K562 (cell line): ENCODE results near the gene NKAPL. TPM values are rescaled to one million over a fixed set of nuclear protein-coding genes. Genes with fewer than 3 reads are reported as not detected.

Source experiments
- ATAC-seq: fragments of 200-7000 bp; cut with Tn5 transposase; 3 replicates; pipeline ENCODE4 v1.9.1; 2020; ENCODE audit warnings: moderate library complexity
- BruUV-seq: library from RNA; stranded (reverse); fragments of 400-500 nt; replicated peaks from 2 replicates; lab custom pipeline; 2021; lab: Mats Ljungman, UMichigan
- CTCF ChIA-PET: fragments of 300-600 bp; formaldehyde crosslinking; extraction: SDS; loops from one replicate; lab custom pipeline; 2021; ENCODE audit warnings: low intra/inter-chr PET ratio; lab: Yijun Ruan, JAX
- POLR2A ChIA-PET: fragments of 300-600, 350-650 bp; sonication (Branson Sonifier 250); formaldehyde crosslinking; extraction: SDS; loops from one replicate; lab custom pipeline; 2021; ENCODE audit warnings: antibody characterized with exemption, inconsistent platforms; lab: Yijun Ruan, JAX
- DNase-seq, 4 experiments: peaks; one replicate each; pipeline versions ENCODE4 v3.0.0 to v3.0.0-alpha.2; 2011 to 2018; ENCODE audit warnings: low spot score in 3 of 4, mixed read lengths in 3 of 4; ENCODE audit errors: extremely low read depth in 1 of 4
- FAIRE-seq: peaks from 2 replicates; lab custom pipeline; 2011; peaks lifted over from hg19 to GRCh38; lab: Jason Lieb, UNC
- H2AFZ ChIP-seq: 2 replicates; pipeline ENCODE4 v1.6.0; 2011; ENCODE audit warnings: low read depth, low read length, control low read depth, inconsistent platforms
- H3K27ac ChIP-seq: fragments of 200-600 bp; 3 replicates; pipeline ENCODE4 v1.8.0; 2011; ENCODE audit warnings: low read depth, mild to moderate bottlenecking, control low read depth, inconsistent platforms, low read length, moderate library complexity, mixed read lengths; ENCODE audit errors: extremely low read depth
- H3K27me3 ChIP-seq, 2 experiments: fragments of 300-600 bp in 1 of 2; 2 replicates in 1 of 2; 3 replicates in 1 of 2; pipeline versions ENCODE4 v1.6.0 to v1.8.0; 2011; ENCODE audit warnings: inconsistent platforms in 2 of 2, low read length in 2 of 2, mild to moderate bottlenecking in 1 of 2, mixed read lengths in 1 of 2, moderate library complexity in 1 of 2; ENCODE audit not compliant: control insufficient read depth in 2 of 2, insufficient read depth in 2 of 2
- H3K36me3 ChIP-seq: fragments of 300-600 bp; 3 replicates; pipeline ENCODE4 v1.8.0; 2011; ENCODE audit warnings: mild to moderate bottlenecking, low read length, inconsistent platforms; ENCODE audit not compliant: control insufficient read depth, insufficient read depth
- H3K4me1 ChIP-seq, 2 experiments: fragments of 200-600 bp in 1 of 2; replicated peaks in 1 of 2; 2 replicates in 1 of 2; 3 replicates in 1 of 2; pipeline versions ENCODE4 v1.5.1 to v1.8.0; 2011; ENCODE audit warnings: inconsistent platforms in 2 of 2, low read length in 2 of 2, mild to moderate bottlenecking in 1 of 2, mixed read lengths in 1 of 2, moderate library complexity in 1 of 2; ENCODE audit not compliant: control insufficient read depth in 2 of 2, insufficient read depth in 2 of 2
- H3K4me2 ChIP-seq: 2 replicates; pipeline ENCODE4 v1.6.1; 2011; ENCODE audit warnings: low read length, control low read depth, inconsistent platforms, mixed read lengths; ENCODE audit not compliant: insufficient read depth
- H3K4me3 ChIP-seq: fragments of 200-600 bp; sonication (generic), shearing (Covaris generic); 2 replicates; pipeline ENCODE4 v1.5.1; 2016; ENCODE audit warnings: control low read depth, inconsistent platforms
- H3K79me2 ChIP-seq: fragments of 200-600 bp; 3 replicates; pipeline ENCODE4 v1.8.0; 2011; ENCODE audit warnings: low read length, inconsistent platforms; ENCODE audit not compliant: control insufficient read depth, insufficient read depth
- H3K9ac ChIP-seq, 2 experiments: 2 replicates each; pipeline versions ENCODE4 v1.6.0 to v1.6.1; 2011; ENCODE audit warnings: low read depth in 2 of 2, low read length in 2 of 2, control low read depth in 1 of 2, inconsistent platforms in 1 of 2, mild to moderate bottlenecking in 1 of 2, mixed read lengths in 1 of 2; ENCODE audit not compliant: insufficient read depth in 1 of 2
- H3K9me1 ChIP-seq: one replicate; pipeline ENCODE4 v1.6.0; 2011; ENCODE audit warnings: inconsistent platforms, mild to moderate bottlenecking, low read length, moderate library complexity; ENCODE audit not compliant: control insufficient read depth, insufficient read depth
- H3K9me3 ChIP-seq: replicated peaks from 2 replicates; pipeline ENCODE4 v1.5.1; 2011; ENCODE audit warnings: low read depth, low read length, inconsistent platforms; ENCODE audit not compliant: control insufficient read depth, insufficient read depth
- H4K20me1 ChIP-seq: replicated peaks from 2 replicates; pipeline ENCODE4 v1.6.1; 2011; ENCODE audit warnings: low read length, inconsistent platforms, mixed read lengths; ENCODE audit not compliant: control insufficient read depth, insufficient read depth
- BRD9 ChIP-seq: fragments of 450-650 bp; IDR thresholded peaks from 2 replicates; pipeline ENCODE4 v1.6.1; 2018; ENCODE audit warnings: low read depth; ENCODE audit not compliant: partially characterized antibody
- GTF3C2 ChIP-seq: IDR thresholded peaks from 3 replicates; pipeline ENCODE4 v1.6.1; 2011; ENCODE audit warnings: borderline replicate concordance, mild to moderate bottlenecking, moderate library complexity; ENCODE audit not compliant: insufficient read length; ENCODE audit errors: extremely low read depth
- NFRKB ChIP-seq: fragments of 450-650 bp; IDR thresholded peaks from 2 replicates; pipeline ENCODE4 v1.6.1; 2016; ENCODE audit warnings: low read depth
- RBM17 ChIP-seq: fragments of 200-400 bp; formaldehyde crosslinking; IDR thresholded peaks from 2 replicates; pipeline ENCODE4 v1.6.1; 2017; ENCODE audit warnings: low read depth, mild to moderate bottlenecking, low read length, borderline replicate concordance
- SMARCC2 ChIP-seq: fragments of 450-650 bp; IDR thresholded peaks from 2 replicates; pipeline ENCODE4 v1.6.1; 2017; ENCODE audit warnings: antibody characterized with exemption, moderate library complexity, mild to moderate bottlenecking, low read depth
- SNRNP70 ChIP-seq: fragments of 200-400 bp; formaldehyde crosslinking; optimal IDR thresholded peaks from 2 replicates; pipeline ENCODE3; 2017; ENCODE audit warnings: low read depth, low read length
- WHSC1 ChIP-seq: IDR thresholded peaks from one replicate; pipeline ENCODE4 v1.6.1; 2012; ENCODE audit warnings: low read length, control low read depth, inconsistent platforms
- ZC3H8 ChIP-seq: fragments of 450-650 bp; IDR thresholded peaks from 2 replicates; pipeline ENCODE4 v1.6.1; 2017
- ZNF512 ChIP-seq: IDR thresholded peaks from 2 replicates; pipeline ENCODE4 v1.6.1; 2016; ENCODE audit warnings: missing genetic modification characterization, missing compliant biosample characterization
- WGBS: fragments of 100-300 bp; shearing (Covaris generic); methylation state at CpG from one replicate; pipeline ENCODE4 v1.1.6; 2016; ENCODE audit warnings: low coverage, mixed read lengths; ENCODE audit not compliant: insufficient coverage; ENCODE audit errors: missing lambda C conversion rate; 5-methylcytosine and 5-hydroxymethylcytosine counted together
- in situ Hi-C: fragments of 300-500 bp; cut with MboI; formaldehyde crosslinking; loops from 4 replicates; pipeline ENCODE4 v1.15.0; 2018; ENCODE audit warnings: inconsistent platforms, mixed read lengths
- intact Hi-C: fragments of 100-400 bp; cut with micrococcal nuclease; formaldehyde crosslinking; loops from 2 replicates; pipeline ENCODE4 v1.14.2; 2022
- polyA plus RNA-seq, 8 experiments: library from polyadenylated mRNA; depleted of rRNA in 4 of 8; stranded (reverse) in 5 of 8; unstranded in 3 of 8; fragments of >200 nt; fragmentation: Nextera tagmentation in 2 of 8; fragmentation: Illumina TruSeq in 1 of 8; extraction: Ambion mirVana in 2 of 8; extraction: Trizol in 1 of 8; gene quantifications; 2 replicates each; pipeline versions ENCODE4 v1.2.1 to v1.2.3, GENCODE V29; 2011 to 2014; ENCODE audit warnings: inconsistent platforms in 1 of 8, missing spikeins in 1 of 8
- total RNA-seq, 7 experiments: library from RNA; depleted of rRNA in 6 of 7; stranded (reverse); fragments of >200 nt in 6 of 7; fragmentation: Illumina TruSeq in 2 of 7; extraction: Trizol in 2 of 7; gene quantifications; 2 replicates each; pipeline versions ENCODE4 v1.2.1 to v1.2.3, GENCODE V29; 2011 to 2021; ENCODE audit warnings: low replicate concordance in 1 of 7
- TF ChIP-seq, protein P1 (sequence below): fragments of 450-650 bp; formaldehyde crosslinking; IDR thresholded peaks from 2 replicates; pipeline ENCODE4 v1.4.0; 2020; ENCODE audit warnings: mild to moderate bottlenecking, moderate library complexity
- TF ChIP-seq, protein P2 (sequence below): IDR thresholded peaks from 2 replicates; pipeline ENCODE4 v1.6.1; 2011; ENCODE audit not compliant: insufficient read length; ENCODE audit errors: extremely low read depth

The NKAPL gene
- total and polyA plus RNA-seq, 9 of the 15 experiments (the other 6 are each of a cell fraction or from before 2014, with no cell fraction given): not detected

DNA sequence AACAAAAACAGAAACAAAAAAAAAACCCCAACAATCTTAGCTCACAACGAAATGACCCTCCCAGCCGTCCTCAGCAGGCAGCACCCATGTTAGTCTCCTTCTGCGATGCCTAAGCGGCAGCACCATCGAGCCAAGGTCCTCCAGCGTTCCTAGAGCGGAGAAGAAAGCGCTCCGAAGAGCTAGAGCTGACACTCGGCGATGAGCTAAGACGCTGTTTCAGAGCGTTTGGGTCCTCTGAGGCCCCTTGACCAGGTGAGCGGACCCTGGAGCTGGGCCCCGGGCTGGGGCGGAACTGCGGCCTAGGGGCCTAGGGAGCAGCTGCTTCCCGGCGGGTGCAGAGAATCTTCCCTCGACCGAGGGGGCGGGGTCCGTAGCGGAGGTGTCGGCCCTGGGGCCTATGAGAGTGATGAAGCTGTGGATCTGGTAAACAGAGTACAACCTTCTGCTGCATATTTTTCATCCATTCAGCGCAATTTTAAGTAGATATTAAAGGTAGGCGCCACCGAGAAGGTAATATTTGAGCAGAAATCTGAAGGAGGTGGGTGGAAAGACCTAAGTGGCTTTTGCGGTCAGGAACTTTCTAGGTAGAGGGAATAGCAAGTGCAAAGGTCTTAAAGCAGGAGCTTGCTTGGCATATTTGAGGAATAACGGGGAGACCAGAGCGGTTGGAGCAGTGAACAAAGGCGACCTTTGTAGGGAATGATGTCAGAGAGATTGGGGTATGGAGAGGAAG is 8.0 kb downstream of the NKAPL start, which contains the start of gene ZSCAN26:
Gene ZSCAN26 (plus strand): TSS at position 182 of the 733 bp plus-strand sequence. CDS start 4,777 bp downstream, outside the sequence.
- H3K9ac ChIP-seq: peak within 1 kb of the TSS; percentile 75 to 94
- H3K9me3 ChIP-seq: no peaks in the 10 kb centered on the region; the same call in 1 of the 2 replicates
- peak within 1 kb of the TSS; percentile 61 for H3K4me3 ChIP-seq
- ATAC-seq (peak; percentile 95), FAIRE-seq (peak; percentile 91), DNase-seq (peak; percentile 85 to 95 (median 88))
- H4K20me1 ChIP-seq: no peaks in the 10 kb centered on the region
- no peaks in the 10 kb centered on the region for H3K9me1 ChIP-seq
- intact Hi-C loops: loop anchor here (1.0 to 5.0 kb wide), 3 partner anchors 69 to 130 kb away; partner anchors contain the start of gene ZSCAN31
- peak within 1 kb of the TSS; percentile 88 for H3K4me2 ChIP-seq
- under 1% methylated on average over 32 of the region's 32 CpGs for WGBS
- no TSS peak for BruUV-seq
- peak within 1 kb of the TSS; percentile 78 for H3K27ac ChIP-seq
- H2AFZ ChIP-seq: peak within 1 kb of the TSS; percentile 92
- peaks cover 7 to 26% of the 10 kb centered on the region in 2 experiments for H3K4me1 ChIP-seq
- in situ Hi-C loops: no loop called here
- no peaks in the 10 kb centered on the region for H3K27me3 ChIP-seq
- CTCF ChIA-PET: interaction anchor here (0.6 kb wide), 1 partner anchor 152 kb away, joined by 5 read pairs; no protein-coding TSS in a partner anchor
- H3K36me3 ChIP-seq: peaks cover 4% of the 10 kb centered on the region
- POLR2A ChIA-PET: interaction anchor here (0.6 to 6.5 kb wide), 29 partner anchors 8 to 491 kb away, joined by 3 to 73 read pairs (median 4); partner anchors contain the start of genes PGBD1, ZKSCAN3, ZKSCAN4 and ZKSCAN8
- peaks cover 29% of the 10 kb centered on the region for H3K79me2 ChIP-seq
- TF ChIP-seq ZC3H8 (no peak), RBM17 (no peak), GTF3C2 (no peak), SMARCC2 (0 out of 2 replicates have a peak, but pooled peaks have one; percentile 13), BRD9 (peak; percentile 83), NFRKB (peak; percentile 99), SNRNP70 (no peak), ZNF512 (0 out of 2 replicates have a peak, but pooled peaks have one; percentile 44), WHSC1 (no peak)
- TF ChIP-seq, protein P1, sequence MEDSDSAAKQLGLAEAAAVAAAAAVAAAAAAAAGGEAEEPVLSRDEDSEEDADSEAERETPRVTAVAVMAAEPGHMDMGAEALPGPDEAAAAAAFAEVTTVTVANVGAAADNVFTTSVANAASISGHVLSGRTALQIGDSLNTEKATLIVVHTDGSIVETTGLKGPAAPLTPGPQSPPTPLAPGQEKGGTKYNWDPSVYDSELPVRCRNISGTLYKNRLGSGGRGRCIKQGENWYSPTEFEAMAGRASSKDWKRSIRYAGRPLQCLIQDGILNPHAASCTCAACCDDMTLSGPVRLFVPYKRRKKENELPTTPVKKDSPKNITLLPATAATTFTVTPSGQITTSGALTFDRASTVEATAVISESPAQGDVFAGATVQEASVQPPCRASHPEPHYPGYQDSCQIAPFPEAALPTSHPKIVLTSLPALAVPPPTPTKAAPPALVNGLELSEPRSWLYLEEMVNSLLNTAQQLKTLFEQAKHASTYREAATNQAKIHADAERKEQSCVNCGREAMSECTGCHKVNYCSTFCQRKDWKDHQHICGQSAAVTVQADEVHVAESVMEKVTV (CRISPR knock-in tag): 0 out of 2 replicates have a peak, but pooled peaks have one; percentile 38
- TF ChIP-seq, protein P2, sequence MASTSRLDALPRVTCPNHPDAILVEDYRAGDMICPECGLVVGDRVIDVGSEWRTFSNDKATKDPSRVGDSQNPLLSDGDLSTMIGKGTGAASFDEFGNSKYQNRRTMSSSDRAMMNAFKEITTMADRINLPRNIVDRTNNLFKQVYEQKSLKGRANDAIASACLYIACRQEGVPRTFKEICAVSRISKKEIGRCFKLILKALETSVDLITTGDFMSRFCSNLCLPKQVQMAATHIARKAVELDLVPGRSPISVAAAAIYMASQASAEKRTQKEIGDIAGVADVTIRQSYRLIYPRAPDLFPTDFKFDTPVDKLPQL: peak; percentile 21
